HUES64 (cell line): Measurements from ENCODE around the gene PDCD1.
"Not testable (repeated sequence)": the region's sequence is repeated elsewhere in the genome, so short reads cannot be mapped to it uniquely, and the experiment has no call there.

Experiments
- H3K27ac ChIP-seq: 2 replicates; pipeline ENCODE4 v1.7.0; 2013; ENCODE audit warnings: low read depth, low read length, inconsistent platforms
- H3K27me3 ChIP-seq: 2 replicates; pipeline ENCODE4 v1.6.1; 2013; ENCODE audit warnings: mild to moderate bottlenecking, low read length; ENCODE audit not compliant: insufficient read depth
- H3K36me3 ChIP-seq: 2 replicates; pipeline ENCODE4 v1.6.1; 2013; ENCODE audit warnings: mild to moderate bottlenecking, low read length; ENCODE audit not compliant: insufficient read depth
- H3K4me1 ChIP-seq: 2 replicates; pipeline ENCODE4 v1.6.1; 2013; ENCODE audit warnings: mild to moderate bottlenecking, low read length, moderate library complexity; ENCODE audit not compliant: insufficient read depth
- H3K4me3 ChIP-seq: 2 replicates; pipeline ENCODE4 v1.5.1; 2013; ENCODE audit warnings: mild to moderate bottlenecking, low read length, moderate library complexity
- H3K9ac ChIP-seq: 2 replicates; pipeline ENCODE4 v1.6.1; 2013; ENCODE audit warnings: mild to moderate bottlenecking, low read depth, low read length
- H3K9me3 ChIP-seq: 2 replicates; pipeline ENCODE4 v1.6.1; 2013; ENCODE audit warnings: low read depth, low read length; ENCODE audit not compliant: insufficient read depth
- WGBS: fragments of 150-250, 120-280 bp; methylation state at CpG from one replicate; pipeline ENCODE4 v1.1.7; 2013; ENCODE audit warnings: missing lambda C conversion rate; 5-methylcytosine and 5-hydroxymethylcytosine counted together

PDCD1 gene

GRCh38 chr2:241803387-241804325, 55.0 kb downstream of the PDCD1 start:
- WGBS: 8% methylated on average over 109 of the region's 109 CpGs

DNA sequence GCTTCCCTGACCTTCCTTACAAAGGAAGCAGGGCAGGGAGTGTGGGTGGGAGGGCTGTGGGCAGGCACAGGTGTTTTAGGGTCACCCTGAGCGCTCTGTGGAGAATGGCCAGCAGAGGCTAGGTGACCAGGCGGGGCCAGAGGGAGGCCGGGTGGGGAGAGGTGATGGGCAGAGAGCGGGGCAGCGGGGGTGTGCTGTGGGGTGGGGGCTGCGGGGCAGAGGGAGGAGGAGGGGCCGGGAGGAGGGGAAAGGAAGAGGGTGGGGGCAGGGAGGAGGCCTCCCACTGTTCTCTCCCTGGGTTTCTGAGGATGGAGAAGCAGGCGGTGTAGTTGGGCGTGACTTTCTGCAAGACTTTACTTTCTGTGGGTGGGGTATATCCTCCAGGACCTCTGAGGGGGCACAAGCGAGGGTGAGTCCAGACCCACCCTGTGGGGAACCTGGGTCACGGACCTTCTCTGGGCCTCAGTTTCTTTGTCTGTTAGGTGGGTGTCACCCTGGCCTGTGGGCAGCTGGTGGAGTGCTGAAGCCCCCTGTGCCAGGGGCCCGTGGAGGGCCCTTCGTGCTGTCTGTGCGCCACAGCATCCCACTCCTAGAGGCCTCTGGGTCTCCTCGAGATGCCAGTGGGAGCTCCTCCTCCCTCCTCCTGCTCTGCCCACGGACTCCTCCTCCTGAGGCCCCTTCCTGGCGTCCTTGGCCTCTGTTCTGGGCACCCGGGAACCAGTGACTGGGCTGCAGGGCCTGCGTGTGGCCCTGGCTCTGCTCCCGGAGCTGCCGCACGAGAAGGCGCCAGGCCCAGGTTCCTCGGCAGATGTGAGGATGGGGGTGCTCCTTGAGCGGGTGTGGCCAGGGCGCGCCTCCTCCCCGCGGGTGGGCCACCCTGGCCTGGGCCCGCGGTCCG, 56.0 kb downstream of the PDCD1 start:
- H3K9ac ChIP-seq: no peak overlapping the region

More at GRCh38 chr2:241803387-241804325, 55.0 kb downstream of the PDCD1 start:
- Histone ChIP-seq H3K4me1 (peaks cover 15% of the 10 kb centered on the region), H3K9ac (peak overlapping the region; percentile 58; the same call in 1 of the 2 replicates), H3K27me3 (peaks cover 25% of the 10 kb centered on the region), H3K27ac (no peak overlapping the region), H3K36me3 (no peaks in the 10 kb centered on the region), H3K4me3 (peak overlapping the region; percentile 57), H3K9me3 (no peaks in the 10 kb centered on the region)

DNA sequence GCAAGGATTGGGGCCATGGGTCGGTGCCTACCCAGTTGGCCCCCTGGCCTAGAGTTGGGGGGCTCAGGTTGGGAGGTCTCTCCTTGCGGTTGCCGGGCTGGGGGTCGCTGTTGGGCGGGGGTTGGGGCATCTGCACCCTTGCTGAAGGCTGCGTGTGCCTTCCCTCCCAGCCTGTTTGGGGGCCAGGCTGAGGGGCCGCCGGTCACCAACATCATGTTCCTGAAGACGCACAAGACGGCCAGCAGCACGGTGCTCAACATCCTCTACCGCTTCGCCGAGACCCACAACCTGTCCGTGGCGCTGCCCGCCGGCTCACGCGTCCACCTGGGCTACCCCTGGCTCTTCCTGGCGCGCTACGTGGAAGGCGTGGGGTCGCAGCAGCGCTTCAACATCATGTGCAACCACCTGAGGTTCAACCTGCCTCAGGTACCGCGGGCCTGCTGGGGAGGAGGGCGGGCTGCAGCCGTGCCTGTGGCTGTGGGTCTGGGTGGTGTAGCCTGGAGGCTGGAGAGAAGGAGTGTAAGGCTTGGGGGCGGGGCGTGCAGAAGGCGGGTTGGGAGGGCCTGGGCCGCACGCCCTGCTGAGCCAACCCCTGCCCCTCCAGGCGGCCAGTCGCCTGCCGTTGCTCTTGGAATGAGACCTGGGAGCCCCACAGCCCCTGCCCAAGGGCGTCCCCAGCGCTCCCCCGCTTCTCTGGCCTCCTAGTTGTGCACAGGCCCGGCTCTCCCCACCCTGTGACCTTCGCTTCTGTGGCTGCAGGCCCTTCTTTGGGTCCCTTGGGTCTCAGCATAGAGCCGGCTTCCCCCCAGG, 56.9 kb downstream of the PDCD1 start:
- no peaks in the 10 kb centered on the region for H3K9me3 ChIP-seq
- no peak overlapping the region for H3K9ac ChIP-seq
- no peak overlapping the region for H3K27ac ChIP-seq
- H3K4me3 ChIP-seq: no peak overlapping the region
- no peaks in the 10 kb centered on the region for H3K36me3 ChIP-seq
- 71% methylated on average over 44 of the region's 44 CpGs for WGBS
- peaks cover 25% of the 10 kb centered on the region for H3K27me3 ChIP-seq
- H3K4me1 ChIP-seq: peaks cover 9% of the 10 kb centered on the region

More for the DNA sequence above, 56.0 kb downstream of the PDCD1 start:
- H3K9me3 ChIP-seq: no peaks in the 10 kb centered on the region
- H3K4me3 ChIP-seq: peak overlapping the region; percentile 57; the same call in 1 of the 2 replicates
- peaks cover 9% of the 10 kb centered on the region for H3K4me1 ChIP-seq
- 79% methylated on average over 32 of the region's 32 CpGs for WGBS
- H3K27me3 ChIP-seq: peaks cover 25% of the 10 kb centered on the region
- H3K36me3 ChIP-seq: no peaks in the 10 kb centered on the region
- H3K27ac ChIP-seq: no peak overlapping the region

DNA sequence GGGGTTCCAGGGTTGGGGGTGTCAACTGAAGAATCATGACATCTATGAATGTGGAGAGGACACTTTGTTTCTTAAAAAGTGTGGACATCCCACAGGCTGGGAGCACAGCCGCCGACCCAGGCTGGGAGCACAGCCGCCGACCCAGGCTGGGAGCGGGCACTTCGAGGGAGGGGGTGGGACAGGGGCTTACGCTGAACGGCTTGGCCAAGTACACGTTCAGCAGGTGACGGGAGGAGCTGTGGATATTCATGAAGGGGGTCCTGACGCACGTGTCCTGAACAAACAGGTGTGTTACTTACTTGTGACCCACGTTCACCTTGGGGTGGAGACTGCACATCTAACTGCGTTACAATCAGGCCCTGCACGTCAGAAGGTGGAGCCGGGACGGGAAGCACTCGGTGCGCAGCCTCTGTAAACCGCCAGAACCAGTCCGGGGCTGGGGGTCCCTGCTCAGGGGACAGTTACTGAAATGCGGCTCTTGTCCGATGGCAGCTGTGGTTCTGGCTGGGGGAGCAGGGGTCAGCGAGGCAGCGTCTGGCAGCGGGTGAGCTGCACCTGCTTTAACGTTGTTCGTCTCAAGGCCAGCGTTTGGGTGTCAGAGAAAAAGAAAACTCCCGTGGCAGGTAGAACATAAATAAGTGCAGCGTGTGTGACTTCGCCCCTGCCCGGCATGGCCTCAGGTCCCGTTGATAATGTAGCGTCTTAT, 58.3 kb downstream of the PDCD1 start:
- H3K9me3 ChIP-seq, H3K36me3 ChIP-seq, H3K9ac ChIP-seq, H3K27ac ChIP-seq, H3K4me1 ChIP-seq, H3K4me3 ChIP-seq: not testable (repeated sequence)
- whole genome bisulfite sequencing: 91% methylated on average over 35 of the region's 35 CpGs
- peaks cover 25% of the 10 kb centered on the region for H3K27me3 ChIP-seq
